Kidney (tissue), 14 donors: ENCODE data around the gene DLGAP4. TPM values are rescaled to one million over a fixed set of nuclear protein-coding genes. Genes with fewer than 3 reads are reported as not detected.

Source experiments
- DNase-seq, 5 donors: peaks; one replicate each; pipeline ENCODE4 v3.0.0-alpha.2; 2013 to 2020
- FAIRE-seq: peaks from 2 replicates; lab custom pipeline; 2012; peaks lifted over from hg19 to GRCh38; lab: Jason Lieb, UNC
- H3K27ac ChIP-seq, 2 donors: one replicate each; pipeline ENCODE4 v1.7.0; 2013; ENCODE audit warnings: low read depth in 2 of 2, low read length in 2 of 2, inconsistent platforms in 1 of 2
- H3K27me3 ChIP-seq: one replicate; pipeline ENCODE4 v1.7.1; 2013; ENCODE audit warnings: low read length, inconsistent platforms; ENCODE audit not compliant: control insufficient read depth, insufficient read depth
- H3K36me3 ChIP-seq, 3 donors: one replicate each; pipeline versions ENCODE4 v1.7.0 to v1.7.1; 2013; ENCODE audit warnings: low read length in 3 of 3, control low read depth in 1 of 3, inconsistent platforms in 1 of 3; ENCODE audit not compliant: insufficient read depth in 3 of 3, control insufficient read depth in 2 of 3
- H3K4me1 ChIP-seq, 3 donors: one replicate each; pipeline versions ENCODE4 v1.7.0 to v1.7.1; 2013; ENCODE audit warnings: low read length in 3 of 3, inconsistent platforms in 1 of 3, low read depth in 1 of 3; ENCODE audit not compliant: control insufficient read depth in 2 of 3, insufficient read depth in 2 of 3
- H3K4me3 ChIP-seq, 3 donors: one replicate each; pipeline versions ENCODE4 v1.7.0 to v1.8.1; 2013; ENCODE audit warnings: low read length in 3 of 3, control low read depth in 1 of 3, inconsistent platforms in 1 of 3
- H3K9ac ChIP-seq, 3 donors: one replicate each; pipeline versions ENCODE4 v1.7.0 to v1.7.1; 2013; ENCODE audit warnings: low read length in 3 of 3, control low read depth in 1 of 3, inconsistent platforms in 1 of 3
- H3K9me3 ChIP-seq, 3 donors: one replicate each; pipeline versions ENCODE4 v1.7.0 to v1.7.1; 2013; ENCODE audit warnings: low read length in 3 of 3, control low read depth in 1 of 3, inconsistent platforms in 1 of 3; ENCODE audit not compliant: control insufficient read depth in 2 of 3, insufficient read depth in 1 of 3
- intact Hi-C: fragments of 100-400 bp; cut with DNase I; formaldehyde crosslinking; loops from one replicate; pipeline ENCODE4 v1.11.1; 2022
- polyA plus RNA-seq: library from polyadenylated mRNA; stranded (reverse); fragments of 350-450 nt; fragmentation: Illumina TruSeq; extraction: RNeasy Lipid Tissue Mini Kit (QIAGEN cat#74804); gene quantifications from one replicate; pipeline ENCODE4 v1.2.3, GENCODE V29; 2014; ENCODE audit warnings: low read depth, low replicate concordance; ENCODE audit not compliant: insufficient read depth
- total RNA-seq: library from RNA; stranded (reverse); fragmentation: NEBNext Ultra II Directional; extraction: Animal tissue kit (Norgen Biotek cat#: 25700); gene quantifications from one replicate; pipeline ENCODE4 v1.2.1, GENCODE V29; 2021
- TF ChIP-seq, protein P1 (sequence below): IDR thresholded peaks from 3 replicates; pipeline ENCODE4 v1.5.1; 2012; ENCODE audit warnings: mild to moderate bottlenecking, moderate library complexity, borderline replicate concordance; ENCODE audit not compliant: insufficient read depth; ENCODE audit errors: extremely low read depth
- donor health status: control.
- donor health status: control.
- donor health status: control.
- donor health status: control.
- donor health status: control.
- donor health status: DM: yes; HTN: yes; CAD: no.
- donor health status: Normal renal cell carcinoma (clear cell type).

The DLGAP4 gene
- total and polyA plus RNA-seq, 2 donors from 2014 or later = 19.6 to 62.4 TPM

DNA sequence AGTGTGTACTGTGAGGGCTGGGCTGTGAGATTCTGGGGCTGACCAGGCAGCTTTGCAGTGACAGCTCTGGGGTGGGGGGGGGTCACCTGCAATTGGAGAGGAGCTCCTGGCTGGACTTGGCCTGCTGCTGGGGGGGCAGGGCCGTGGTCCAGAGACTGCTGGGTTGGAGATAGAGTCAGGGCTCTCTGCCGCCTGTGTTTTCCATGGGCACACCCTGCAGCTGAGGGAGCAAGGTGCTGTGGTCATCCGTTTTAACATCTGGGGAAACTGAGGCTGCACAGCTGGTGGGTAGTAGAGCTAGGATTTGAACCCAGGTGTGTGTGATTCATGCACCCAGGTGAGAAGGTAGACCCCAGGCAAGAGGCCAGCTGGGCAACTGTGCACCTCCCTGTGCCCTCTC lies 7.3 kb downstream of the DLGAP4 start:
- H3K4me3 ChIP-seq = no peak overlapping the region
- DNase-seq (no peak), FAIRE-seq (no peak)
- no peak overlapping the region for H3K9ac ChIP-seq
- TF ChIP-seq, protein P1, sequence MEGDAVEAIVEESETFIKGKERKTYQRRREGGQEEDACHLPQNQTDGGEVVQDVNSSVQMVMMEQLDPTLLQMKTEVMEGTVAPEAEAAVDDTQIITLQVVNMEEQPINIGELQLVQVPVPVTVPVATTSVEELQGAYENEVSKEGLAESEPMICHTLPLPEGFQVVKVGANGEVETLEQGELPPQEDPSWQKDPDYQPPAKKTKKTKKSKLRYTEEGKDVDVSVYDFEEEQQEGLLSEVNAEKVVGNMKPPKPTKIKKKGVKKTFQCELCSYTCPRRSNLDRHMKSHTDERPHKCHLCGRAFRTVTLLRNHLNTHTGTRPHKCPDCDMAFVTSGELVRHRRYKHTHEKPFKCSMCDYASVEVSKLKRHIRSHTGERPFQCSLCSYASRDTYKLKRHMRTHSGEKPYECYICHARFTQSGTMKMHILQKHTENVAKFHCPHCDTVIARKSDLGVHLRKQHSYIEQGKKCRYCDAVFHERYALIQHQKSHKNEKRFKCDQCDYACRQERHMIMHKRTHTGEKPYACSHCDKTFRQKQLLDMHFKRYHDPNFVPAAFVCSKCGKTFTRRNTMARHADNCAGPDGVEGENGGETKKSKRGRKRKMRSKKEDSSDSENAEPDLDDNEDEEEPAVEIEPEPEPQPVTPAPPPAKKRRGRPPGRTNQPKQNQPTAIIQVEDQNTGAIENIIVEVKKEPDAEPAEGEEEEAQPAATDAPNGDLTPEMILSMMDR = no peak
- H3K9me3 ChIP-seq = peaks cover 0 to 2% (median 0%) of the 10 kb centered on the region in 3 donors
- no peaks in the 10 kb centered on the region for H3K27me3 ChIP-seq
- intact Hi-C loops = no loop called here
- no peaks in the 10 kb centered on the region for H3K4me1 ChIP-seq
- no peak overlapping the region for H3K27ac ChIP-seq
- no peaks in the 10 kb centered on the region for H3K36me3 ChIP-seq

DNA sequence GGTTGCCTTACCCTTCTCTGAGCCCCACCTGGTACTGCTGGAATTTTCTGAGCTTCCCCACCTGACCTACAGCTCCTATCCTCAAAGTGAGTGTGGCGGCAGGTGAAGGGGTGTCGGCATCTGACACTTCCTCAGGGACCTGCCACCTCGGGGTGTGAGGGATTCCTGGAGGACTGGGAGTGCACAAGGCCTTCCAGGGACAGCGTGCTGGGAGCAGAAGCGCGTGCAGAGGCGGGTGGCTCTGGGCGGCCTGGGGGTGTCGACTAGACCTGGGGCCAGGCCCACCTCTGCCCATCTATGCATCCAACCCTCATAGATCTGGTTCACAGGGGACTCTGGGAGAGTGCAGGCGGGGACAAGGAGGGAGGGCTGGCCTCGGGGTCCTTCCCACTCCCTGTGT lies 7.8 kb downstream of the DLGAP4 start:
- TF ChIP-seq, protein P1 = no peak
- H3K4me3 ChIP-seq = no peak overlapping the region
- H3K9me3 ChIP-seq = peaks cover 0 to 2% (median 0%) of the 10 kb centered on the region in 3 donors
- intact Hi-C loops = no loop called here
- FAIRE-seq = no peak
- no peak overlapping the region for H3K27ac ChIP-seq
- DNase-seq = peak in 1 of 5 donors; percentile 5
- no peaks in the 10 kb centered on the region for H3K4me1 ChIP-seq
- H3K27me3 ChIP-seq = no peaks in the 10 kb centered on the region
- H3K9ac ChIP-seq = no peak overlapping the region
- no peaks in the 10 kb centered on the region for H3K36me3 ChIP-seq

DNA sequence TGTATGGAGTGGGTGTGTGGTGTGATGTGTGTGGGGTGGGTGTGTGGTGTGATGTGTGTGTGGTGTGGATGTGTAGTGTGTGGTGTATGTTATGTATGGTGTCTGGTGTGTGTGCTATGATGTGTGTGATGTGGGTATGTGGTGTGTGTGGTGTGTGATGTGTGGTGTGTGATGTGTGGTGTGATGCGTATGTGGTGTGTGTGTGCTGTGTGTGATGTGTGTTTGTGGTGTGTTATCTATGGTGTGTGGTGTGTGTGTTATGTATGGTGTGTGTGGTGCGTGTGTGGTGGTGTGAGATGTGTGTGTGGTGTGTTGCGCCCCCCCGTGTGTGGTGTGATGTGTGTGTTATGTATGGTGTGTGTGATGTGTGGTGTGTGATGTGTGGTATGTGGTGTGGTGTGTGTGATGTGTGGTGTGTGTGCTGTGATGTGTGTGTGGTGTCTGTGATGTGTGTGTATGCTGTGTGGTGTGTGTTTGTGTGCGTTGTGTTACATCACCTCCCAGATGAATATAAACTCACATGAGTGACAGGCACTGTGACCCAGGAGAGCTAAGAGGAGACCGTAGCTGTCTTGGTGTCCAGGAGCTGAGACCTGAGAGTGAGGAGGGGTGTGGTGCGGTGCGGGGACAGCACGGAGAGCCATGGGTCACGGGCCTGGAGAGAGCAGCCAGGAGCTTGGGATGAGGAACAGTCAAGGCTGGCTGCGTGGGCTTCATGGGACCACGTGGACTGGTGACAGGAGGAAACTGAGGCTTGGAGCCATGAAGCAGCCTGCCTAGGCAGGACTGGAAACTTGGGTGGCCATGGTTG lies 8.8 kb downstream of the DLGAP4 start:
- intact Hi-C loops = no loop called here
- Histone ChIP-seq H3K4me3 (peak overlapping the region in 1 of 3 donors; percentile 7), H3K9ac (no peak overlapping the region), H3K4me1 (no peaks in the 10 kb centered on the region), H3K36me3 (no peaks in the 10 kb centered on the region), H3K27me3 (no peaks in the 10 kb centered on the region), H3K9me3 (peaks cover 0 to 2% (median 0%) of the 10 kb centered on the region in 3 donors), H3K27ac (no peak overlapping the region)
- TF ChIP-seq, protein P1 = no peak
- FAIRE-seq (no peak), DNase-seq (peak in 1 of 5 donors; percentile 8)
